Activated CD8-positive, alpha-beta memory T cell treated with anti-CD3 and anti-CD28 coated beads for 36 hours (primary cell): ENCODE measurements around the gene MALRD1. TPM values are rescaled to one million over a fixed set of nuclear protein-coding genes. Genes with fewer than 3 reads are reported as not detected.

Experiments
- CTCF ChIA-PET: fragments of 350-600 bp; sonication (Branson Sonifier 250); formaldehyde crosslinking; loops from one replicate; lab custom pipeline; 2021; ENCODE audit warnings: antibody characterized with exemption; lab: Charles Lee
- POLR2A ChIA-PET: fragments of 350-600 bp; sonication (Branson Sonifier 250); formaldehyde crosslinking; loops from one replicate; lab custom pipeline; 2021; ENCODE audit warnings: antibody characterized with exemption; lab: Charles Lee
- total RNA-seq, 2 experiments: library from RNA; stranded (reverse); gene quantifications; one replicate each; pipeline ENCODE4 v1.2.3, GENCODE V29; 2021

Gene MALRD1
- total RNA-seq, 2 experiments from 2014 or later, result not detected

- ChIA-PET CTCF (no interaction called here), POLR2A (no interaction called here)
Measured at GRCh38 chr10:19316204-19316870, 267.7 kb downstream of the MALRD1 start.

DNA sequence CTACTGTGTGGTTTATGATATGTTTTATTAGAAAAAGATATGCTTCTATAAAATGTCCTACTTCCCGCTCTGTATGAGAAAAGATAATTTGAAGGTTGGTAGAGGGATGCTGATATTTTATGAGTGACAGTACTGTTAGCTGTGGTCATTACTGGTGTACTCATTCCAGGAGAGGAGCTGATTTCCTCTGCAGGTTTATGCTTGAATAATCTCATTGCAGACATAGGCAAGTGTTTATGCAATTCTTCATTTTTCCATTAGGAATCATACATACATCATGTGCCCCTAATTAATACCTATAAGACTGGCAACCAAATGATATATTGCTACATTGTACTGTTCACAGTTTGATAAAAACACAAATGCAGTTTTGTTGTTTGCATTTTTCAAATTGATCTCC is 269.4 kb downstream of the MALRD1 start:
- ChIA-PET CTCF (no interaction called here), POLR2A (no interaction called here)

- ChIA-PET CTCF (no interaction called here), POLR2A (no interaction called here)
Measured at GRCh38 chr10:19325581-19325980, 277.0 kb downstream of the MALRD1 start.

- CTCF ChIA-PET, result no interaction called here
- POLR2A ChIA-PET, result no interaction called here
Measured at GRCh38 chr10:19328582-19328981, 280.0 kb downstream of the MALRD1 start.

DNA sequence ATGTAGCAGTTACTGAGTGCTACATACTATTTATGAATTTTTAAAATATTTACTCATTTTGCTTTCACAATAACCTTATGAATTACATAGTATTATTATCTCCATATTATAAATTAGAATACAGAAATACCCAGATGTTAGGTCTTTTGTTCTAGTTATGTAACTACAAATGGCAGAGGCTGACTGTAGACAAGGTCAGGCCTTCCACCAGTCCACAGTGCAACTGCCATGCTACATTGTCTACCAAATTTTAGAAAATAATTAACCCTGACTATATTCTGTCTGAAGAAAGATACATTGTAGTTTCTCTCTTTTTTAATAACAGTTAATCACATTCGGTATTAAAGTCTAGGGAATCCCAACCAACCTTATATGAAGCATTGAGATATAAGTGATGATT is 280.9 kb downstream of the MALRD1 start:
- CTCF ChIA-PET, result no interaction called here
- POLR2A ChIA-PET, result no interaction called here

DNA sequence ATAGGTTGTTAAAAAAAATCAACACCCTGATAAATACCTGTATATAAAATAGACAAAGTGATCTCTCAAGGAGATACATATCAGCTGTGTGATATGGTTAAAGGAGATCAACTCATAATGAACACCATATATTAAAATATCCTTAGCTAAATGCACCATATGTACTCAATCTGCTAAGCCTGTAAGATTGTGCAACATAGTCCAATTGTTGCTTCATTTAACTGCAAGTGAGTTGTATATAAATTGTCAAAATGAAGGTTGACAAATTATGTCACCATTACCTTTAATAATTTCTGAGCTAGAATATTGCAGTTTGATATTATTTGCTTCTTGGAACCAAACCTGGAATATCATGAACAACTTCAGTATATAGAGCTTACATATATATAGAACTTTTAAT is 283.7 kb downstream of the MALRD1 start:
- POLR2A ChIA-PET, result no interaction called here
- CTCF ChIA-PET, result no interaction called here

GRCh38 chr10:19333631-19334030 is 285.0 kb downstream of the MALRD1 start:
- POLR2A ChIA-PET, result no interaction called here
- CTCF ChIA-PET, result no interaction called here

- ChIA-PET POLR2A (no interaction called here), CTCF (no interaction called here)
Measured at GRCh38 chr10:19347621-19348020, 299.0 kb downstream of the MALRD1 start.

GRCh38 chr10:19367176-19367575 is 318.6 kb downstream of the MALRD1 start:
- ChIA-PET POLR2A (no interaction called here), CTCF (no interaction called here)

DNA sequence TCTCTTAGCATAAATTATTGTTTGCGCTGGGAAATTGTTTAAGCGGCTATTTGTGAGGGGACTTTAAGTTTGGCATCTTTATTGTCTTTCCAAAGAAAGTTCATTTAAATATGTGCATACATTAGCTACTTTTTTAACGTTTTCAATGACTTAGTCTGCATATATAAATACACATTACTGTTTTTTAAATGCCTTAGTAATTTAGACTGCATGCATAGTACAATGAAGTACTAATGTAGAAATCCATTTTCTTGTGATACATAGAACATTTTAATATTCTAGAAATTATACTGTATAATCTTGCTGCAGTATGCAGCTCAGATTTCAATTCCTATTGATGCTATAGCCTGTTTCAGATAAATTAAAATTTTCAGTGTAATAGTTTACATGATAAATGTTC is 325.4 kb downstream of the MALRD1 start:
- CTCF ChIA-PET, result no interaction called here
- POLR2A ChIA-PET, result no interaction called here

- ChIA-PET CTCF (no interaction called here), POLR2A (no interaction called here)
Measured at GRCh38 chr10:19385846-19386450, 337.3 kb downstream of the MALRD1 start.

DNA sequence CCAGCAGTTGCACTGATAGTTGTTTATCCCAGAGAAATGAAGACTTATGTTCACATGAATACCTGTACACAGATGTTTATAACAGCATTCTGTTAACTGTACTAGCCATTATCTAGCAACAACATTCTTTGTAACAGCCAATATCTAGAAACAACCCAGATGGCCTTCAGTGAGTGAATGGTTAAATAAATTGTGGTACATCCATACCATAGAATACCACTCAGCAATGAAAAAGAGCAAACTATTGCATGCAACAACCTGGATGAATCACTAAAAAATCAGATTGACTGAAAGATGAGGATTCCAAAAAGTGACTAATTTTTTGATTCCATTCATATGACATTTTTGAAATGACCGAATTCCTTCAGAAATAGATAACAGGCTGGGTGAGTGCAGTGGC is 360.3 kb downstream of the MALRD1 start:
- ChIA-PET POLR2A (no interaction called here), CTCF (no interaction called here)

GRCh38 chr10:19411119-19411518 is 362.5 kb downstream of the MALRD1 start:
- CTCF ChIA-PET, result no interaction called here
- POLR2A ChIA-PET, result no interaction called here

DNA sequence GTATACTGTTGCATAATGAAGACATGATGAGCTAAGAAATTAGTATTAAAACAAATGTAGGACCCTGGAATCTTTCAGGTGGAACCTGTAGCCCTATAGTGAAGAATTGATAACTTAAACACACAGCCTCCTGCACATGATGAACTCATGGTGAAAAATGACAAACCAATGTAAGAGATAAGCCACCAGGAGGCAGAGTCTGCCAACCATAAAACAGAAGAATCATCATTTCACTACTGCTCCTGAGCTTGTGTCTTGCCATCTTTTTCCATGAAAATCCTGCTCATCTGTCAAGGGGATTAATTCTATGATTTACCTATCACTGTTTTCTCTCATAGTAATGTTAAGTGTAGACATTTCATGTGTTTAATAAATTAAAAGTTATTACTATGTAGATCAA is 363.9 kb downstream of the MALRD1 start:
- ChIA-PET POLR2A (no interaction called here), CTCF (no interaction called here)

DNA sequence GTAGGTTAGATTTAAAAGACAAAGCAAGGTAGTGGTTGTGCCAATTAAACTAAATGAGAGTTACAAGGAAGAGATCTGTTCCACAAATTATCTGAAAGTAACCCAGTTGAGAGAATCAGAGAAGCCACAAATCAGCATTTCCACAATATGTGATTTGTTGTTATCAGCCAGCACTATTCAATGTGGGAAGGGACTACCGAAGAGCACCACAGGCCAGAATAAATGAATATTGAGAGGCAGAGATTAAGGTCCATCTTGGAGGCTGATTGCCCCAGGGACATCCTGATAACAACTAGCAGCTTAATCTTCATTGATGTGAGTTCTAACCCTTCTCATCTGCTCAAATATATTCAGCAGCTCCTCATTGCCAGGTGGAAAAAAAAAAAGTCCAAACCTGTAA is 367.6 kb downstream of the MALRD1 start:
- POLR2A ChIA-PET, result no interaction called here
- CTCF ChIA-PET, result no interaction called here

DNA sequence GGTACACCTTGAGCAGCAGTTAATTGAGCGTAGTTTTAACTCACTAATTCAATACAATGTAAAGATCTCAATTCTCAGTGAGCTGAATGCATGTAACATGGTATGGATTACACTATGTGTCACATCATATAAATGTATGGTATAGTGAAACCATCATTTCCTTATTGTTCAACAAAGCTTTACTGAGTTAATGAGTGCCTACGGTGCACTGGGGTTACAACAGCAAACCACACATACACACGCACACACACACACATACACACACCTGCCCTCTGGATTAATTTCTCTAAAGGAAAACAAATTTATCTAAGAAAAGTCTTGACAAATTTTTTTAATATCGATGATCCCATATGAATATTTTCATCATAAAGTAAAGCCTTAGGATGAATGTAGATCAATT is 369.1 kb downstream of the MALRD1 start:
- ChIA-PET CTCF (no interaction called here), POLR2A (no interaction called here)

DNA sequence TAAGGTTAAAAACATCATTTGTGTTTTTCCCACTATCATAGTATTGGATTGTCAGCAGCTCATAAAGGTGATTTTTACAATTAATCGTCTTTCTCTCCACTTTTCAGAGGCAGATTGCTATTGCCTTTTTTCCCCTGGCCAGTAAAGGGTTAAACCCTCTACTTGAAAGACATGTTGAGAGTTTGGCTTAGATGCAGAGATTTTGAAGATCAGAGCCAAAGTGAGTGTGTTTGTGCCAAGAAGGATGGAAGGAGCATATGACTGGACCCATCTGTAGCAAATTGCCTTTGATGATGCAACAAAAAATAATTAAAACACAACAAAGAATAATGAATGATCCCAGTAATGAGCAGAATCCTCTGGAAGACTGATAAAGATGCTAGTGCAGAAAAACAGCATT is 373.1 kb downstream of the MALRD1 start:
- POLR2A ChIA-PET, result no interaction called here

DNA sequence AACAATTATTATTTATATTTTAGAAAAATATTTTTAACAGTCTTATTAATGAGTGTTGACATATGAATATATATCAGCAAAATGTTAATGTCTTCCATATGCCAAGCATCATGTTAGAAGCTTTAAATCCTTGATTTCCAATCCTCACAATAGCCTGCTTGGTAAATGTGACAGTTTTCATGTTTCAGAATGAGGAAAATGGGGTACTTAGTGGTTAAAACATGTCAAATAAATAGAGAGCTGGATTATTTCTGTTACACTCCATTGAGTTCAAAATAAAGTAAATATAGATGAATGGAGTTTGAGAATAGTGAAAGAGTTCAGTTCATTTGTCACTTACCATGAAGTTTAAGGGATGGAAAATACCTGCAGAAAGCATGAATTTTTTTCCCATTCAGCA is 377.4 kb downstream of the MALRD1 start:
- POLR2A ChIA-PET, result no interaction called here
- CTCF ChIA-PET, result no interaction called here

More for the DNA sequence above, 373.1 kb downstream of the MALRD1 start:
- CTCF ChIA-PET, result interaction anchor here (0.8 kb wide), 1 partner anchor 12 kb away, joined by 4 read pairs; no protein-coding TSS in a partner anchor

DNA sequence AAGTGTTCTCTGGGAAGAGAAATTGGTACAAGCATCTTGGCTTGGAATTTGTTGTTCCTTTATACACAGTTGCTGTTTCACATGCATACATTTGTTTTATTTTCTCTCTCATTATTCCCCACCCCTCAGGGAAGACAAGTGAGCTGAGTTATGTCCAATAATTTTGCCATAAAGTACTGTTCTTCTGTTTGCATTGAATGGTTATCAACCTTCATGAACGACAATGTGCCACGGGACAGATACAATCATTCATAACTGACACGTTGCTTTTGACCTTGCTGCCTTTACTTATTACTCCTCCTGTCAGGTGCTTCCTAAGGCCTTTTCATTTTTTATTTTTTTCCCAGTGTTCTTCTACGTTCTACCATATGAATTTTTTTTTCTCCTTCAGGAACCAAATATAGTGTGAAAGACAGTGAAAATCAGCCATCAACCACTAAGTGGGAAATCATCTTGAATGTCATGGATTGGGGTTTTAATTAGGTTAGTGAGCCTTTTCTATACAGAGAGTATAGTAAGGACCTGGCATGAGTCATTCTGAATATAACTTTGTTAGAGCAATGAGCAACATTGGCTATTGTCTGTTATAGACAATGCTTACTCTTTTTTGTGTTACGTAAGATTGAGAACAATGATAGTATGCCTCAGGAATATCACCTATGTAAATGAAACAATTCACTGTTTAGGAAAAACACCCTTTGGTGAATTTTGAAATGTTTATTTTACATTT is 383.2 kb downstream of the MALRD1 start:
- POLR2A ChIA-PET, result no interaction called here
- CTCF ChIA-PET, result no interaction called here

GRCh38 chr10:19449860-19450259 is 401.3 kb downstream of the MALRD1 start:
- ChIA-PET POLR2A (no interaction called here), CTCF (no interaction called here)

- POLR2A ChIA-PET, result no interaction called here
- CTCF ChIA-PET, result no interaction called here
Measured at GRCh38 chr10:19451356-19451755, 402.8 kb downstream of the MALRD1 start.
